Measurements from ENCODE around the gene EIF3A.
A peak's percentile ranks its signal among the peaks of the same experiment; 100 is the strongest.
"Not testable (repeated sequence)": the region's sequence is repeated elsewhere in the genome, so short reads cannot be mapped to it uniquely, and the experiment has no call there.

The EIF3A gene

DNA sequence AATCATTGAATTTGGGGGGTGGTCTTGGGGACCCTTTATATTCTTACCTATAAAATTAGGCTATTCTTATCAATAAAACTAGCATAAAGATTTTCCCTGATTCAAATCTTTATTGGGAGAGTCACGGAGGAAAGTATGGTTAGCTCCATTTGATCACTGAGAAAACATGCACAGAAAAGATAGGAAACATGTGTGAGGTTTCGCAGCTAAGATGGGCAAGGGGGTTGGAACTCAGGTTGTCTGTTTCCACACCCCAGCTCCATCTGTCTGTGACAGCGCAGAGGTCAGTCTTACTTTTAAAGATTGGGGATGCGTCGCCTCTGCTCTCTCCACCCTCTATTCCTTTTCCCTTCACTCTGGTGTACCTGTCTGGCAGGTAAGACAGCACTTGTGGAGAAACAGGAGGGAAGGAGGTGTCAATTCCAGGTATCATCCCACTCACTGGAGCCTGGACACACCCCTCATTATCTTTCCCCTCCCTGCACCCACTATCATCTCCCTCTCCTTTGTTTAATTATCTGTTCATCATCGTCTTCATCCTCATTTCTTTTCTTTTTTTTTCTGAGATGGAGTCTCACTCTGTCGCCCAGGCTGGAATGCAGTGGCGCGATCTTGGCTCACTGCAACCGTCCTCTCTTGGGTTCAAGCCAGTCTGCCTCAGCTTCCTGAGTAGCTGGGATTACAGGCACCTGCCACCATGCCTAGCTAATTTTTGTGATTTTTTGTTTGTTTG, 20.9 kb upstream of the EIF3A start:
- DNase-seq (ENCODE audit: low read depth), result no peak

DNA sequence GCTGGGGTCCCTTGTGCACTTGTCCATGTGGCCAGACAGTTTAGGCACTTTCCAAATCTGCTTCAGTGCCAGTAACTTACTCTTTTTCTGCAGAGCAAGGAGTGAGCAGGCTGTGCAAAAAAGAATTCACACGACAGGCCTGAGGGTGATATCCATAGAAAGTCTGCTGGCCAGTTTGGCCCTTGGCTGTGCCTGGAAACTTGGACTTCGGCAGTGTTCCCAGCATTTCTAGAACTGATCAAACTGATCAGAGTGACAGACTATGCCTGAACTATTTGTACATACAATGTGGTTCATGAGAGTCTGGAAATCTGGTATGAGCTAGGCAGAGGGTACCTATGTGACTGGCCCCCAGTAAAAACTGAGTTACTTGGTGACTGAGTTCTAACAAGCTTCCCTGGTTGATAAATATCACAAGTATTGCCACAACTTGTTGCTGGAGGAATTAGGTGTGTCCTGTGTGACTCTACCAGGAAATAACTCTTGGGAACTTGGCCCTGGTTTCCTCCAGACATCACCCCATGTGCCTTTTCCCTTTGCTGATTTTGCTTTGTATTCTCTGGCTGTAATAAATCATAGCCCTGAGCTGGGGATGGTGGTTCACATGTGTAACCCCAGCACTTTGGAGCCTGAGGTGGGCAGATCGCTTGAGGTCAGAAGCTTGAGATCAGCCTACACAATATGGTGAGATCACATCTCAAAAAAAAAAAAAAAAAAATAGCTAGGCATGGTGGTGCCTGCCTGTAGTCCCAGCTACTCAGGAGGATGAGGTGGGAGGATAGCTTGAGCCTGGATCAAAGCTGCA, 20.0 kb upstream of the EIF3A start:
- DNase-seq (ENCODE audit: low read depth), result no peak

DNA sequence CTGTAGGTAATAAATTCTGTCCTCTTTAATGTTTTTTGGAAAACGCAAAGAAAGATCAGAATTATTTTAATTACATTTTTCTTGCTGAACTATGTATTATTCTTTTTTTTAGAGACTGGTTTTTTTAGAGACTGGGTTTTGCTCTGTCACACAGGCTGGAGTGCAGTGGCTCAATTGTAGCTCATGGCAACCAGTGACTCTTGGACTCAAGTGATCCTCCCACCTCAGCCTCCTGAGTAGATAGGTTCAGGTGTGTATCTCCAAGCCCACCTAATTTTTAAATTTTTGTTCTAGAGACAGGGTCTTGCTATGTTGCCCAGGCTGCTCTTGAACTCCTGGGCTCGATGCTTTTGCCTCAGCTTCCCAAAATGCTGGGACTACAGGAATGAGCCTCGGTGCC, 18.0 kb upstream of the EIF3A start:
- no peak for DNase-seq (ENCODE audit: low read depth)

DNA sequence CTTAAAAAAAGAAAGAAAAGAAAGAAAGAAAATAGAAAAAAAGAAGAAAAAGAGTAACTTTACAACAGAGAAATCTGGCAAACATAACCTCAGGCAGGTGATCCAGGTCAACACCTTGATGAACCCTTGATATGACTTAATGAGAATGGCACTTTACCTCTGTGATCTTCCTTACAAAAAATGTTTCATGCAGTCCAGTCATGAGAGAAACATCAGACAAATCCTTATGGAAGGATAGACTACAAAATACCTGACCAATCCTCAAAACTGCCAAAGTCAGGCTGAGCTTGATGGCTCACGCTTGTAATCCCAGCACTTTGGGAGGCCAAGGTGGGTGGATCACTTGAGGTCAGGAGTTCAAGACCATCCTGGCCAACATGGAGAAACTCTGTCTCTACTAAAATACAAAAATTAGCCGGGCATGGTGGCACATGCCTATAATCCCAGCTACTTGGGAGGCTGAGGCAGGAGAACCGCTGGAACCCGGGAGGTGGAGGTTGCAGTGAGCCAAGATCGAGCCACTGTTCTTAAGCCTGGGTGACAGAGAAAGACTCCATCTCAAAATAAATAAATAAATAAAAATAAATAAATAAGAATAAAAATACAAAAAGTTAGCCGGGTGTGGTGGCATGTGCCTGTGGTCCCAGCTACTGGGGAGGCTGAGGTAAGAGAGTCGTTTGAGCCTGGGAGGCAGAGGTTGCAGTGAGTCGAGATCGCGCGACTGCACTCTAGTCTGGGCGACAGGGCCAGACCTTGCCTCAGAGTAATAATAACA, 16.2 kb upstream of the EIF3A start:
- not testable (repeated sequence) for DNase-seq (ENCODE audit: low read depth)

DNA sequence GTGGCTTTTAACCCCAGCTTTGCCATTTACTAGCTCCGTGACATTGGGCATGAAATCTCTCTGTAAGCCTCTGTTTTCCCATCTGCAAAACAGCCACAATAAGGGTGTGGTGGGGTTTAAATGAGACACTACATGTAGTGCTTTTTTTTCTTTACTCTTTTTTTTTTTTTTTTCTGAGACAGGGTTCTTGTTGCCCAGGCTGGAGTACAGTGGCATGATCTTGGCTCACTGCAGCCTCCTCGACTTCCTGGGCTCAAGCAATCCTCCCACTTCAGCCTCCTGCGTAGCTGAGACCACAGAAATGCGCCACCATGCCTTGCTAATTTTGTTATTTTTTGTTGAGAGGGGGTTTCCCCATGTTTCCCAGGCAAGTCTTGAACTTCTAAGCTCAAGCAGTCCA, 15.0 kb upstream of the EIF3A start:
- DNase-seq (ENCODE audit: low read depth), result no peak

DNA sequence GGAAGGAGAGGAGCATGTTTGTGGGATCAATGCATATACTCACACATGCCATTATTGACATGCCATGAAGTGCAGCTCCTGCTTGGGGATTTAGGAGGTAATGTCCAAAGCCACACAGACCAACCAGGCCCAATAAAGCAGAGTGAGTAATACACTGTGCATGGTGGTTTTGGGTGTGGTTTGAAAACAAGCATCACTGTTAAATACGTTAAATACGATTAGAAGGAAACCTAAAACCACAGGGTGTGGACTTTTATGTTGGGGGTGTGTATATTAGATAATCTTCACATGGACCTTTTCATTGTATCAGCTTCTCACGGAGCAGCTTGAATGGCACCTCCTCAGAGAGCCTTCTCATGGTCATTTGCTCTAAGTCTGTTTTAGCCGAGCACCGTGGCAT, 10.4 kb upstream of the EIF3A start:
- peak; percentile 37 for DNase-seq (ENCODE audit: low read depth)

DNA sequence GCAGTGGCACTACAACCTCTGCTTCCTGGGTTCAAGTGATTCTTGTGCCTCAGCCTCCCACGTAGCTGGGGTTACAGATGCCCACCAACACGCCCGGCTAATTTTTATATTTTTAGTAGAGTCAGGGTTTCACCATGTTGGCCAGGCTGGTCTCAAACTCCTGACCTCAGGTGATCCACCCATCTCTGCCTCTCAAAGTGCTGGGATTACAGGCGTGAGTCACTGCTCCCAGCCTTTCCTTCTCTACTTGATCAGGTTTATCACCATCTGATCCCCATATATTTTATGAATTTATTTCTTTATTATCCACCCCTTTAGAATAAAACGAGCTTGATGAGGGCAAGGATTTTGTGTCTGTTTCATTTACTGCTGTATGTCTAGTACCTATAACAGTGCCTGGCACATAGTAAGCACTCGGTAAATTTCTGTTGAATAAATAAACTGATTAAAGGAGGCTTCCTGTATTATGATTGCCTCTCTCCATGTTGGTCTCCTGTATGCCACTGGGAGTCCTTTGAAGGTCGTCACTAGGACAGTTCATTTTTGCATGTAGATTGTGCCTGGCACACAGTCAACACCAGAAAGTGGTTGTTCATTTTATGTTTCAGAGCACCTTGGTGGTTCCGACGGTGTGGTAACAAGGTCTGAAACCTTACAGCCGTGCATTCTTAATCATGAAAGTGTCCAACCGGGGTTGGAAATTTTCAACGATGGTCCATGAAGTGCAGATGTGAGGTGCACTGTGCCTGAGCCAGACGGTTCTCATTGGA, 9.6 kb upstream of the EIF3A start:
- no peak for DNase-seq (ENCODE audit: low read depth)

DNA sequence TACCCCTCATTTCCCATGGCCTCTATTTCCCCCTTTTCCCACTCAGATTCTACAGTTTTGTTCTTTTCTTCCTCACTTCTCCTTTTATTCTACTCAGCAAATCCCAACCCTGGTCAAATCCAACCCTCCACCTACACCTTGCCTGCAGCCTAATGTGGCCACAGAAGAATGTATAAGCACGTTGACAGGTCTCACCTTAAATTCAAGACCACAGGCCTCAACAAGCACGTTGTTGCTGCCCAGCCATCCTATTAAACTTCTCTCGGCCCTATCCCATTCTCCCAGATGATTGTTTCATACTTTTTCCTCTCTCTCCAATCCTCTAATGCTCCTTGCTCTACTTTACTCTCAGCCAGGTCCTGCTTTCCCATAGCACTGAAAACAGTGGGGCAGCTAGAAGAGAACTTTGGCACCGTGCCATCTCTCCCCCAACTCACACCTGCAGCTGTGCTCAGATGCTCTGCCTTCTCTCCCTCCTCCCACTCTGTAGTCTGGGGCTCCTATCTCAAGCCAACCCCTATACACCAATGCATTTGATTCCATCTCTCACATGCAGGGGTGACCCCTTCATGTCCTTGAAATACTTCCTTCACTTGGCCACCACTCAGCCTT, 6.8 kb upstream of the EIF3A start:
- DNase-seq (ENCODE audit: low read depth), result no peak

DNA sequence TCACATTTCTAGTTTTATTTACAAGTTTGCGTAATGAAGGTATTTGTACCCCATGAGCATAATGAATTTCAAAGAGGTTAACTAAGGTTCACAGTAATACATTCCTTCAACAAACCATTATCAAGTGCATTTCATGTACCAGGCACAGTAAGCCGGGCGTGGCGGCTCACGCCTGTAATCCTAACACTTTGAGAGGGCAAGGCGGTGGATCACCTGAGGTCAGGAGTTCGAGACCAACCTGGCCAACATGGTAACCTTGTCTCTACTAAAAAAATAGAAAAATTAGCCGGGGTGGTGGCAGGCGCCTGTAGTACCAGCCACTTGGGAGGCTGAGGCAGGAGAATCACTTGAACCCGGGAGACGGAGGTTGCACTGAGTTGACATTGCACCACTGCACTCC, 4.3 kb upstream of the EIF3A start:
- DNase-seq (ENCODE audit: low read depth), result no peak

DNA sequence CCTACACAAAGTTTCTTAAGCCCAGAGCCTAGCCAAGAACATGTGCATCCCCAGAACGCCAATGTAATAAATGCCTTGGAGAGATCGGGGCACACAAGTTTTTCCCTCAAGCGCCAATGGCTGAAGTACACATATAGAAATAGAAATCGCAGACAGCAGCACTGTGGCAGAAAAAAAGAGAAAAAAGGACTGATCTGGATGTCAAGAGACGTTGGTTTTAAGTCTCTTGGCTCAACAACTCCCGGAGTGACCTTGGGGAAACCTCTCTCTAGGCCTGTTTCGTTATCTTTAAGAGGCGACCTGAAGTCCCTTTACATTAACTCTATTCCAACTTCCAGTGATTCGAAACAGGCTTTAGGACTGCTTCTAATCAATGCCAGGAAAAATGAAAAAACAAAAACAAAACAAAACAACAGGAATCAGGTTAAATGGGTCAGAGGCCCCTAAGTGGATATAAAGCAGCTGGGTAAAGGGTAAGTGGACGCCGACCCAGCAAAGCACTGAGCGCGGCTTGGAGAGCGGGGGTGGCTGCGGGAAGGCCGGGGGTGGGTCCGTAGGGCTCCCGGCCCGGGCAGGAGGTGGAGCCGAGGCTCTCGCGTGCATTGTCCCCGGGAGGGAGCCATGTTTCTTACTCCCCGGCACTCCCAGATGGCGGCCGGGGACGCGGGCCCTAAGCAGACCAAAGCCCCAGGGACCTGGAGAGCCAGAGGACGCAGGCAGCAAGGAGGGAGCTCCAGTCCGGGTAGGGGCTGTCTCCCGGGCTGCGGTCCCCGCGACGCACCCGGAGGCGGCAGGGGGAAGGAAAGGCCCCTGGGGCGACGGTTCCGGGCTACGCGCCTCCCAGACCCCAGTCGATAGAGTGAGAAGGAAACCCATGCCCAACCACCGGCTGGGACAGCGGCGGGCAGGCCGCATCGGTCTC, 757 bp downstream of the EIF3A start:
- peak; percentile 49 for DNase-seq (ENCODE audit: low read depth)

DNA sequence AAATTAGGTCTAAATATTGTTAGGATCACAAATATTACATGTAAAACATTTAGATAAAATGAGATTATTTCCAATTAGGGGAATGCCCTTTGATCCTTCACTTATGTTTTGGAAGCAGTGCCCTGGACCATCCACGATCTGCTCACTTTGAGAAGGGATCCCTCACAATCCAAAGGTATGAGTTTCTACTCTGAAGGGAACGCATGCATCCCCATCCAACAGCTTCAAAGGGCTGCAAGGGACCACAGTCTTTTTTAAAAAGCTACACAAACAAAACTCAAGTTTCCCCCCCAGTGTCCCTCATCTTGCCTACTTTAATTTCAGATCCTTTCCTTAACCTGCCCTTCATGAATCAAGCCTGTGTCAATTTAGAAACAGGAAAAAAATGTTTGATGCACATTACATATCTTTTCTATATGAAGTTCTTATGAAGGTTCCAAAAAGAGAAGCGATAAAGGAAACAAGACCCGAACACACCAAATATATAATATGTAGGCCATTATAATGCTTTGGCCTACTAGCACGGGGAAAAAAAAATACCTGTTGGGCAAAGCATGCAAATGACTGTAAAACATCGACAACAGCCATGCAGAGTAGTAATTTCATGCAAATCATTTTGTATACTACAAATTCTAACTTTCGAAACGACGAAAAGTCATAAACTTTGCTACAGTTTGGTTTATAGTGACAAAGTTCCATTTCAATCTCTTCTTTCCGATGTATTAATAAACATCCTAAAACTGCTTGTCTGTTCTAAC, 2.0 kb downstream of the EIF3A start:
- DNase-seq (ENCODE audit: low read depth), result no peak

DNA sequence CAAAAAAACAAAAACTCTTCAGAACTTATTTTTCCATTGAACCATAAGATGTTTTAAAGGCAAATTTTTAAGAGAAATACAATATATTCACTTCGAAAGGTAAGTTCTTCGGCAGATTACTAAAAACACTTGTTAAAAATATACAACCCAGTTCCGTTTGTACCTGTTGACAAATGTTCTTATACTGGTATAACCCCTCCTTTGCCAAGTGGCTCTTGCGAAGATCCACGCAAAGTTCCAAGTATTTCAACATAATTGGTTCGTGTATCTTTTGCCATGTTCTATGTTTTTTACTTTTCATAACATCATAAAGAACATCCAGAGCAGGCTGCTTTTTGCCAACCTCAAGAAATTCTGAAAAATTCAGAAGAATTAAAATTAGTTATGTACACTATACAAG, 7.0 kb downstream of the EIF3A start:
- DNase-seq (ENCODE audit: low read depth), result no peak

DNA sequence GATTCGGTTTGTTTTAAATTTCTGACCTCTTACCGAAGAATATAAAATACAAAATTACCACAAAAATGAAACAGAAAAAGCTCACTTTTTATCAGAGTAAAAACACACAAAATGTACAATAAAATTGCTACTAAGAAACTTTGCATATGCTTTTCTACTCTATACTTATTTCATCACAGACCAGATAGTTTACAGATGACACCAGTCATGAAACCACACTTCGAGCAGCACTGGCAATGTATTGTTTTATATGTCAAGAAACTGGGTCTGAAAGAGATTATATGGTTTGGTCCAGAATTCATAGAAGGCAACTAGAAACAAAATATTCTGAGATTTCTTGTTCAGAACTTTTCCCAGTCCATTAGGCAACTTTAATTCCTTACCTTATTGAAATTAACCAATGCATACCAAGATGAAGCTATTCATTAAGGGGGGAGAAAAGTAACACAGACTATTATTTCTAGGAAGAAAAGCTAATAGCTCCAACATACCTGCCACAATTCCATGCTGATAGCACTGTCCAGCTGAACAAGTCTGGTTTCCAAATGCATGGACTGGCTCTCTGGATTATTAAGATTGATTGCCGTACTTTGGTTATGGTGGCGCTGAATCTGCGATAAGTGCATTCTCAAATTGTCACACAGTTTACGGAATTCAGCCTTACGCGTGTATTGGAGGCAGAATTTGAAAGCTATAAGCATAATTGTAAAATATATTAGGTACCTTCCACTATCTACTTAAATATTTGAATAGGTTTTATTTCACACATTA, 10.0 kb downstream of the EIF3A start:
- DNase-seq (ENCODE audit: low read depth), result no peak

DNA sequence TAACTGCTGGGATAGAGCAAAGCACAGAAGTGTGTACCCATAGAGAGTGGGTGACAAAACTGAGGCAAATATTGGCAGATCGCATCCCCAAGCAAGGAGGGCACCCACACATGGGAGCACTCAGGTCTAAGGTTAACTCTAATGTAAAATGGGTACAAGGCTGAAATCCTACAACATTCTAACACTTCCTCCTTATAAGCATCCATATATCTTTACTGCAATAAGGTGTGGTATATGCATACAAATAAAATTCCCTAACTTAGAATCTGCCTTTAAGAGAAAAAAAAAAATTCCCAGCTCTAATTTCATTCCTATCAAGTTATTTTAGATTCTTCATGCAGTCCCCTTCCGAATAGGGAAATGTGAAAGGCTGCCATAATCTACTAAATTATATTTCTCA, 18.7 kb downstream of the EIF3A start:
- no peak for DNase-seq (ENCODE audit: low read depth)

DNA sequence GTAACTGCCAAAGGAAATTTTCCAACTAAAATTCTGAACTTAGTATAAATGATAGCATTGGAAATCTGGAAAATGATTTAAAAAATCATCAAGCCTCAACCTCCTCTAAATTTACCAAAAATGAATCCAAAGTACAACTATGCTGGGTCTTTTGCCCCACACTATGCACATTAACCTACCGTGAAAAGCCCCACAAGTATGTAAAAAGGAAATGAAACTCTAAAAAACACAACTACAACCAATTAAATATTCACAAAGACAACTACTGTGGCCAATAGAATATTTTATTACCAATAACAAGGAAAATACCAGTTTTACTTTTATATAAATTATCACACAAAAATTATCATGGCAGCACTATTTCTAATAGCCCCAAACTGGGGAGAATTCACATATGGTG, 19.3 kb downstream of the EIF3A start:
- no peak for DNase-seq (ENCODE audit: low read depth)

DNA sequence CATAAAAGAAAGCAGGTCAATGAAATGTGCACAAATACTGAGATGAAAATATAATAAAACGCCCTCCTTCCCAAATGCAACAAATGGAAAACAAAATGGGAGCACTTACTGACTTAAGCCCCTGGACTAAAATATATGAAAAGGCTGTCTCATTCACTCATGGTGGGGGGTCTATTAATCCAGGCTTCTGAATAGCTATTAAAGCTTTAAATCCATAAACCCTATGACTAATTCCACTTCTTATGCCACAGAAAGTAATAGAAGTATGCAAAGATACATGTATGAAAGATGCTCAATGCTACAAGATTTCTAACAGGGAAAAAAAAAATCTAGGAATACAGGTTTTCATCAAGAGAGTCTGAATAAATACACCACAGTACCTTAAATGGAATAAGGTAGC, 20.5 kb downstream of the EIF3A start:
- no peak for DNase-seq (ENCODE audit: low read depth)

DNA sequence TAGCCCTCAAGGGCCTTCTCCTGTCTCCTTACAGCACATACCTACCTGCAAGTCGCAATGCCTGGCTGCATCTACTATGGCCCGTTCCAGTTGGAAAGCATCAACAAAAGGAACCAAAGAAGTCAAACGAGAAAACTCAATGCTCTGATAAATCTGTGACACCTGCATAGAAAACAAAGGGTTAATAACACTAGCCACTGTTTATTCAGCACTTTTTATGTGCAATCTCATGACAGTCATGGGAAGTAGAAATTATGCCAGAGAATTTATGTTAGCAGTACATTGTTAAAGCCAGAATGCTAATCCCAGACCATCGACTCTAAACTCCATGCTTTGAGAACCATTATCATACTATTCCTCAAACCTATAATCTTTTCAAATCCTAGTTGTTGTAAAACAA, 21.1 kb downstream of the EIF3A start:
- DNase-seq (ENCODE audit: low read depth), result no peak

DNA sequence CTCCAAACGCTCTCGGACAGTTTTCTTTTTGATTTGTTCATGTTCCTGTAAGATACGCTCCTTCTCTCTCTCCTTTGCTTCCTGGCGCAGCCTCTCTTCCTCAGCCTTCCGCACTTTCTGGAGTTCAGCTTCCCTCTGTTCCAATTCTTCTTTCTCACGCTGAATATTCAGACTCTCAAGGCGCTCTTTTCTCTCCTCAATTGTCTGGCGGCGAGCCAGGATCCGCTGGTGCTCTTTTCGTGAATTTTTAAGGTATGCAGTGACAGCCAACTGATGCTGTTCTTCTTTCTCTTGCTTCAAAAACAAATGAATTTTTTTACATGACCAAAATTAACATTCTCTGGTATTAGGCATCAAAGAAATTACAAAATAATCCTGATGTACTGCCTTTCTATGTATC, 22.6 kb downstream of the EIF3A start:
- no peak for DNase-seq (ENCODE audit: low read depth)

DNA sequence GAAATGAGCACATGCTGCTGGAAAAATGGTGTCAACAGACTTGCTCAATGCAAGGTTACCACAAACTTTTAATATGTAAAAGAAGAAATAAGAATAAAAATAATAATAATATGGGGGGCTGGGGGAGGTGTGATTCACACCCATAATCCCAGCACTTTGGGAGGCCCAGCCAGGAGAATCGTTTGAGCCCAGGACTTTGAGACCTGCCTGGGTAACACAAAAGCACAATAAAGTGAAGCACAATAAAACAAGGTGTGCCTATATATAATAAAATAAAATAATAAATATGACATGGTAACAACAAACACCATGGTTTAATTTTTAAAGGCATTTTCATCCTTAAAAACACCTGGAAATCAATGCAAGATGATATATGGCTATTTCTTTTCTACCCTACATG, 25.1 kb downstream of the EIF3A start:
- no peak for DNase-seq (ENCODE audit: low read depth)
